ENCODE measurements around the gene PYCARD.

Gene PYCARD

GRCh38 chr16:31191697-31192428, 10.7 kb downstream of the PYCARD start:
- no peak for TF ChIP-seq CTCF (conservative IDR thresholded peaks at IDR 0.05)
- H3K27ac ChIP-seq = no peak overlapping the region

- no peak overlapping the region for H3K27ac ChIP-seq
- no peak for TF ChIP-seq CTCF (conservative IDR thresholded peaks at IDR 0.05)
Measured at GRCh38 chr16:31190818-31191444, 11.6 kb downstream of the PYCARD start.

GRCh38 chr16:31190061-31190460, 12.5 kb downstream of the PYCARD start:
- no peak for TF ChIP-seq CTCF (conservative IDR thresholded peaks at IDR 0.05)
- H3K27ac ChIP-seq = no peak overlapping the region

GRCh38 chr16:31189412-31189778, 13.2 kb downstream of the PYCARD start:
- no peak for TF ChIP-seq CTCF (conservative IDR thresholded peaks at IDR 0.05)
- H3K27ac ChIP-seq = no peak overlapping the region

GRCh38 chr16:31188450-31189411, 13.8 kb downstream of the PYCARD start:
- no peak for TF ChIP-seq CTCF (conservative IDR thresholded peaks at IDR 0.05)
- H3K27ac ChIP-seq = no peak overlapping the region

GRCh38 chr16:31187808-31188189, 14.8 kb downstream of the PYCARD start:
- TF ChIP-seq CTCF (conservative IDR thresholded peaks at IDR 0.05) = no peak
- H3K27ac ChIP-seq = no peak overlapping the region

All from VCaP (cell line).